ENCODE data around the gene COG8.
A peak's percentile ranks its signal among the peaks of the same experiment; 100 is the strongest.

Gene COG8

GRCh38 chr16:69329369-69330285, 9.7 kb downstream of the COG8 start:
- TF ChIP-seq CTCF (conservative IDR thresholded peaks at IDR 0.05) = no peak
- peak overlapping the region; percentile 84 for H3K27ac ChIP-seq

GRCh38 chr16:69328854-69329316, 10.5 kb downstream of the COG8 start:
- peak overlapping the region; percentile 84 for H3K27ac ChIP-seq
- TF ChIP-seq CTCF (conservative IDR thresholded peaks at IDR 0.05) = no peak

- H3K27ac ChIP-seq = peak overlapping the region; percentile 84
- no peak for TF ChIP-seq CTCF (conservative IDR thresholded peaks at IDR 0.05)
Observed at GRCh38 chr16:69327585-69328310, 11.6 kb downstream of the COG8 start.

GRCh38 chr16:69326172-69326873, 13.0 kb downstream of the COG8 start:
- no peak overlapping the region for H3K27ac ChIP-seq
- TF ChIP-seq CTCF (conservative IDR thresholded peaks at IDR 0.05) = no peak

- no peak overlapping the region for H3K27ac ChIP-seq
- no peak for TF ChIP-seq CTCF (conservative IDR thresholded peaks at IDR 0.05)
Observed at GRCh38 chr16:69325784-69326171, 13.6 kb downstream of the COG8 start.

GRCh38 chr16:69324585-69325253, 14.6 kb downstream of the COG8 start:
- H3K27ac ChIP-seq = no peak overlapping the region
- no peak for TF ChIP-seq CTCF (conservative IDR thresholded peaks at IDR 0.05)

All from VCaP (cell line).